SK-N-SH (cell line): ENCODE data around the gene COPS7A. TPM values are rescaled to one million over a fixed set of nuclear protein-coding genes. Genes with fewer than 3 reads are reported as not detected.

Experiments
- CTCF ChIA-PET: fragments of 300-600, 350-600 bp; formaldehyde crosslinking; extraction: SDS; loops from one replicate; lab custom pipeline; 2021; lab: Yijun Ruan, JAX
- POLR2A ChIA-PET: fragments of 350-600 bp; sonication (Branson Sonifier 250); formaldehyde crosslinking; extraction: SDS; loops from one replicate; lab custom pipeline; 2020; ENCODE audit warnings: antibody characterized with exemption, inconsistent platforms; lab: Yijun Ruan, JAX
- DNase-seq: peaks from one replicate; pipeline ENCODE4 v3.0.0; 2012
- H2AFZ ChIP-seq: fragments of 200-600 bp; sonication (generic); 2 replicates; pipeline ENCODE4 v1.8.1; 2016; ENCODE audit warnings: antibody characterized with exemption, mild to moderate bottlenecking, low read depth
- H3F3A ChIP-seq: fragments of 200-600 bp; sonication (generic); replicated peaks from 2 replicates; pipeline ENCODE3; 2016; ENCODE audit warnings: antibody characterized with exemption, mild to moderate bottlenecking; ENCODE audit not compliant: insufficient read depth
- H3K27ac ChIP-seq, 2 experiments: fragments of 200-500 bp in 1 of 2; fragments of 200-600 bp in 1 of 2; sonication (Bioruptor generic) in 1 of 2; sonication (generic), shearing (Covaris generic) in 1 of 2; 2 replicates each; pipeline versions ENCODE4 v1.5.1 to v1.6.1; 2014 to 2016; ENCODE audit warnings: low read depth in 2 of 2, inconsistent platforms in 1 of 2, low read length in 1 of 2, mild to moderate bottlenecking in 1 of 2, mixed read lengths in 1 of 2
- H3K27me3 ChIP-seq: fragments of 200-600 bp; sonication (generic), shearing (Covaris generic); 2 replicates; pipeline ENCODE4 v1.6.1; 2016; ENCODE audit warnings: mixed run types; ENCODE audit not compliant: insufficient read depth
- H3K36me3 ChIP-seq, 2 experiments: fragments of 200-500 bp in 1 of 2; fragments of 200-600 bp in 1 of 2; sonication (Bioruptor generic) in 1 of 2; sonication (generic) in 1 of 2; replicated peaks in 1 of 2; 2 replicates each; pipeline versions ENCODE3 to v1.5.1; 2014 to 2016; ENCODE audit warnings: low read length in 1 of 2, mild to moderate bottlenecking in 1 of 2; ENCODE audit not compliant: insufficient read depth in 2 of 2, control insufficient read depth in 1 of 2
- H3K4me1 ChIP-seq, 2 experiments: fragments of 200-500 bp in 1 of 2; fragments of 200-600 bp in 1 of 2; sonication (Bioruptor generic) in 1 of 2; sonication (generic), shearing (Covaris generic) in 1 of 2; 2 replicates each; pipeline versions ENCODE4 v1.5.1 to v1.6.1; 2014 to 2016; ENCODE audit warnings: low read depth in 1 of 2, low read length in 1 of 2, mixed run types in 1 of 2; ENCODE audit not compliant: insufficient read depth in 2 of 2, control insufficient read depth in 1 of 2
- H3K4me2 ChIP-seq: fragments of 200-600 bp; sonication (generic), shearing (Covaris generic); 2 replicates; pipeline ENCODE4 v1.6.1; 2017; ENCODE audit warnings: mixed run types
- H3K4me3 ChIP-seq, 2 experiments: fragments of 200-500 bp in 1 of 2; fragments of 200-600 bp in 1 of 2; sonication (Bioruptor generic) in 1 of 2; sonication (generic), shearing (Covaris generic) in 1 of 2; 2 replicates each; pipeline versions ENCODE4 v1.5.1 to v1.8.1; 2014 to 2016; ENCODE audit warnings: low read depth in 2 of 2, inconsistent platforms in 1 of 2, low read length in 1 of 2, mild to moderate bottlenecking in 1 of 2, mixed read lengths in 1 of 2, moderate library complexity in 1 of 2
- H3K79me2 ChIP-seq: fragments of 200-600 bp; sonication (generic); 2 replicates; pipeline ENCODE4 v1.8.1; 2017; ENCODE audit warnings: mild to moderate bottlenecking; ENCODE audit not compliant: insufficient read depth
- H3K9ac ChIP-seq: fragments of 200-600 bp; sonication (generic); 2 replicates; pipeline ENCODE4 v1.6.1; 2017; ENCODE audit warnings: mixed run types
- H3K9me2 ChIP-seq: fragments of 200-600 bp; sonication (generic); 2 replicates; pipeline ENCODE4 v1.6.1; 2017; ENCODE audit warnings: mixed run types
- H3K9me3 ChIP-seq: fragments of 200-600 bp; sonication (generic); 2 replicates; pipeline ENCODE4 v1.6.1; 2017; ENCODE audit warnings: mixed run types, mild to moderate bottlenecking, moderate library complexity
- H4K20me1 ChIP-seq: fragments of 200-600 bp; sonication (generic); 2 replicates; pipeline ENCODE4 v1.6.1; 2017; ENCODE audit warnings: mild to moderate bottlenecking, mixed run types; ENCODE audit not compliant: insufficient read depth
- CHD2 ChIP-seq: fragments of 150-350 bp; IDR thresholded peaks from 2 replicates; pipeline ENCODE4 v1.6.1; 2018; ENCODE audit warnings: low read length; ENCODE audit not compliant: partially characterized antibody
- ELF1 ChIP-seq: IDR thresholded peaks from 2 replicates; pipeline ENCODE4 v1.4.0; 2012
- FOXM1 ChIP-seq: IDR thresholded peaks from 2 replicates; pipeline ENCODE4 v1.4.0; 2012; ENCODE audit warnings: low read depth, mild to moderate bottlenecking
- GATA2 ChIP-seq: sonication (generic); formaldehyde crosslinking; IDR thresholded peaks from 2 replicates; pipeline ENCODE4 v1.5.0; 2020; ENCODE audit warnings: mild to moderate bottlenecking, missing genetic modification reagents
- JUND ChIP-seq: IDR thresholded peaks from 2 replicates; pipeline ENCODE4 v1.4.0; 2012
- MXI1 ChIP-seq: IDR thresholded peaks from 2 replicates; pipeline ENCODE4 v1.6.1; 2012; ENCODE audit warnings: mild to moderate bottlenecking, low read depth, low read length, improper control_type of control experiment
- NFIC ChIP-seq: IDR thresholded peaks from 2 replicates; pipeline ENCODE4 v1.4.0; 2012; ENCODE audit warnings: borderline replicate concordance
- NRF1 ChIP-seq: IDR thresholded peaks from 2 replicates; pipeline ENCODE4 v1.6.1; 2012; ENCODE audit warnings: low read depth, mild to moderate bottlenecking, low read length
- RAD21 ChIP-seq: IDR thresholded peaks from 2 replicates; pipeline ENCODE4 v1.6.1; 2012; ENCODE audit warnings: mild to moderate bottlenecking, low read length
- RCOR1 ChIP-seq: fragments of 150-350 bp; IDR thresholded peaks from 2 replicates; pipeline ENCODE4 v1.6.1; 2017; ENCODE audit warnings: antibody characterized with exemption, low read length
- RFX5 ChIP-seq: IDR thresholded peaks from 2 replicates; pipeline ENCODE4 v1.6.1; 2012; ENCODE audit warnings: mild to moderate bottlenecking, improper control_type of control experiment, low read length
- SIN3A ChIP-seq: IDR thresholded peaks from 2 replicates; pipeline ENCODE4 v1.6.1; 2012; ENCODE audit warnings: low read depth, mild to moderate bottlenecking, low read length, moderate library complexity, borderline replicate concordance
- TAF1 ChIP-seq: IDR thresholded peaks from 2 replicates; pipeline ENCODE4 v1.6.1; 2012; ENCODE audit warnings: low read depth, mild to moderate bottlenecking, low read length, moderate library complexity, borderline replicate concordance
- TCF12 ChIP-seq: IDR thresholded peaks from 2 replicates; pipeline ENCODE4 v1.4.0; 2012
- YY1 ChIP-seq: IDR thresholded peaks from 2 replicates; pipeline ENCODE4 v1.4.0; 2012; ENCODE audit warnings: low read depth, mild to moderate bottlenecking
- WGBS: methylation state at CpG from one replicate; pipeline ENCODE4 v1.1.6; 2017; ENCODE audit warnings: low lambda C conversion rate; 5-methylcytosine and 5-hydroxymethylcytosine counted together
- polyA plus RNA-seq, 3 experiments: library from polyadenylated mRNA; depleted of rRNA; stranded (reverse); fragments of >200 nt; gene quantifications; 2 replicates each; pipeline ENCODE4 v1.2.3, GENCODE V29; 2012
- TF ChIP-seq, protein P1 (sequence below): IDR thresholded peaks from 2 replicates; pipeline ENCODE4 v1.6.1; 2012; ENCODE audit warnings: mild to moderate bottlenecking, low read depth, low read length, moderate library complexity
- TF ChIP-seq, protein P2 (sequence below): fragments of 150-350 bp; IDR thresholded peaks from 2 replicates; pipeline ENCODE4 v1.6.1; 2017; ENCODE audit warnings: antibody characterized with exemption, low read length, low read depth, borderline replicate concordance
- TF ChIP-seq, protein P3 (sequence below): IDR thresholded peaks from 2 replicates; pipeline ENCODE4 v1.4.0; 2012; ENCODE audit warnings: low read depth, borderline replicate concordance
- TF ChIP-seq, protein P4 (sequence below): IDR thresholded peaks from 2 replicates; pipeline ENCODE4; 2012
- TF ChIP-seq, protein P5 (sequence below): fragments of 150-350 bp; IDR thresholded peaks from 2 replicates; pipeline ENCODE4 v1.6.1; 2016; ENCODE audit warnings: mild to moderate bottlenecking, low read depth, low read length
- TF ChIP-seq, protein P6 (sequence below): fragments of 200-600 bp; sonication (generic); IDR thresholded peaks from 2 replicates; pipeline ENCODE4 v1.6.1; 2017; ENCODE audit warnings: antibody characterized with exemption, mild to moderate bottlenecking, moderate library complexity

The COPS7A gene
- polyA plus RNA-seq, 1 of the 3 experiments (the other 2 are of a cell fraction), result 191 TPM

DNA sequence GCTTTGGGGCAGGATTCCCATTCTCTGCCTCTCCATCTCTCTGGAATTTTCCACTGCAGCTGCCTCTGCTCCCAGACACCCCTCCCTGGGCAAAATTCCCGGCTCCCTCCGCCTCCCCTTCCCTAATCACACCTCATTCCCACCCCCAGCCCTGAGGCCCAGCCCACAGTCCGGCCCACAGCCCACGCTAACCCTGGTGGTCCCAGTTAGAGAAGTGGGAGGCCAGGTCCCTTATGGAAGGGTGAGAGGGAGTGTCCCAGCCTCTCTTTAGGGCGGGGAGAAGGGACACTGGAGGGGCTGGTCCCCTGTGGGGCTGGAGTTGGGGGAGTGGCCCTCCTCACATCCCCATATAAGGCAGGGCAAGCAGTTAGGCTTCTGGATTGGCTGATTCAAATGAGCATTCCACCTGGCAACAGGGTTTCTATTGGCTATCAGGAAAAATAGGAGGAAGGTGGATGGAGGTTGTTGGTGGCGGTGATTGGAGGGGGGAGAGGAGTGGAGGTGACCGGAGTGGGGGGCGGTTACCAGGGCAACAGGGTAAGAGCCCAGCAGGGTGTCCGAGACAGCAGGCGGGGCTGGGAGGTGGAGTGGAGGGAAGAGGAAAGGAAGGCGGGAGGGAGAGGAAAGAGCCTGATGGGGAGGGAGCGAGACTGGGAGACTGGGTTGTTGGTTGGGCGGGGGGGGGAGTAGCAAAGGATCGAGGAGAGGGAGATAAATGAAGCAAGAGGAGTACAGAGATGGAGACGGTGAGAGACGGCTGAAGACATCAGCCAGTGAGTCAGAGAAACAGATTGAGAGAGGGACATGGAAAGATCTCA, 40.4 kb downstream of the COPS7A start (continued):
- TF ChIP-seq, protein P1, sequence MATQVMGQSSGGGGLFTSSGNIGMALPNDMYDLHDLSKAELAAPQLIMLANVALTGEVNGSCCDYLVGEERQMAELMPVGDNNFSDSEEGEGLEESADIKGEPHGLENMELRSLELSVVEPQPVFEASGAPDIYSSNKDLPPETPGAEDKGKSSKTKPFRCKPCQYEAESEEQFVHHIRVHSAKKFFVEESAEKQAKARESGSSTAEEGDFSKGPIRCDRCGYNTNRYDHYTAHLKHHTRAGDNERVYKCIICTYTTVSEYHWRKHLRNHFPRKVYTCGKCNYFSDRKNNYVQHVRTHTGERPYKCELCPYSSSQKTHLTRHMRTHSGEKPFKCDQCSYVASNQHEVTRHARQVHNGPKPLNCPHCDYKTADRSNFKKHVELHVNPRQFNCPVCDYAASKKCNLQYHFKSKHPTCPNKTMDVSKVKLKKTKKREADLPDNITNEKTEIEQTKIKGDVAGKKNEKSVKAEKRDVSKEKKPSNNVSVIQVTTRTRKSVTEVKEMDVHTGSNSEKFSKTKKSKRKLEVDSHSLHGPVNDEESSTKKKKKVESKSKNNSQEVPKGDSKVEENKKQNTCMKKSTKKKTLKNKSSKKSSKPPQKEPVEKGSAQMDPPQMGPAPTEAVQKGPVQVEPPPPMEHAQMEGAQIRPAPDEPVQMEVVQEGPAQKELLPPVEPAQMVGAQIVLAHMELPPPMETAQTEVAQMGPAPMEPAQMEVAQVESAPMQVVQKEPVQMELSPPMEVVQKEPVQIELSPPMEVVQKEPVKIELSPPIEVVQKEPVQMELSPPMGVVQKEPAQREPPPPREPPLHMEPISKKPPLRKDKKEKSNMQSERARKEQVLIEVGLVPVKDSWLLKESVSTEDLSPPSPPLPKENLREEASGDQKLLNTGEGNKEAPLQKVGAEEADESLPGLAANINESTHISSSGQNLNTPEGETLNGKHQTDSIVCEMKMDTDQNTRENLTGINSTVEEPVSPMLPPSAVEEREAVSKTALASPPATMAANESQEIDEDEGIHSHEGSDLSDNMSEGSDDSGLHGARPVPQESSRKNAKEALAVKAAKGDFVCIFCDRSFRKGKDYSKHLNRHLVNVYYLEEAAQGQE, result peak; percentile 33; the same call in 1 of the 2 replicates
- no peak for TF ChIP-seq GATA2 (CRISPR knock-in tag)
- no peak for TF ChIP-seq NRF1
- no peak for TF ChIP-seq JUND
- TF ChIP-seq FOXM1, result peak; percentile 98
- 0 out of 2 replicates have a peak, but pooled peaks have one; percentile 15 for TF ChIP-seq TAF1
- TF ChIP-seq, protein P2, sequence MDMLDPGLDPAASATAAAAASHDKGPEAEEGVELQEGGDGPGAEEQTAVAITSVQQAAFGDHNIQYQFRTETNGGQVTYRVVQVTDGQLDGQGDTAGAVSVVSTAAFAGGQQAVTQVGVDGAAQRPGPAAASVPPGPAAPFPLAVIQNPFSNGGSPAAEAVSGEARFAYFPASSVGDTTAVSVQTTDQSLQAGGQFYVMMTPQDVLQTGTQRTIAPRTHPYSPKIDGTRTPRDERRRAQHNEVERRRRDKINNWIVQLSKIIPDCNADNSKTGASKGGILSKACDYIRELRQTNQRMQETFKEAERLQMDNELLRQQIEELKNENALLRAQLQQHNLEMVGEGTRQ, result no peak
- no peak for TF ChIP-seq NFIC
- peak; percentile 24; the same call in 1 of the 2 replicates for TF ChIP-seq RCOR1
- TF ChIP-seq SIN3A, result peak; percentile 77; the same call in 1 of the 2 replicates
- TF ChIP-seq MXI1, result 0 out of 2 replicates have a peak, but pooled peaks have one; percentile 55
- TF ChIP-seq, protein P3, sequence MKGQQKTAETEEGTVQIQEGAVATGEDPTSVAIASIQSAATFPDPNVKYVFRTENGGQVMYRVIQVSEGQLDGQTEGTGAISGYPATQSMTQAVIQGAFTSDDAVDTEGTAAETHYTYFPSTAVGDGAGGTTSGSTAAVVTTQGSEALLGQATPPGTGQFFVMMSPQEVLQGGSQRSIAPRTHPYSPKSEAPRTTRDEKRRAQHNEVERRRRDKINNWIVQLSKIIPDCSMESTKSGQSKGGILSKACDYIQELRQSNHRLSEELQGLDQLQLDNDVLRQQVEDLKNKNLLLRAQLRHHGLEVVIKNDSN, result no peak

DNA sequence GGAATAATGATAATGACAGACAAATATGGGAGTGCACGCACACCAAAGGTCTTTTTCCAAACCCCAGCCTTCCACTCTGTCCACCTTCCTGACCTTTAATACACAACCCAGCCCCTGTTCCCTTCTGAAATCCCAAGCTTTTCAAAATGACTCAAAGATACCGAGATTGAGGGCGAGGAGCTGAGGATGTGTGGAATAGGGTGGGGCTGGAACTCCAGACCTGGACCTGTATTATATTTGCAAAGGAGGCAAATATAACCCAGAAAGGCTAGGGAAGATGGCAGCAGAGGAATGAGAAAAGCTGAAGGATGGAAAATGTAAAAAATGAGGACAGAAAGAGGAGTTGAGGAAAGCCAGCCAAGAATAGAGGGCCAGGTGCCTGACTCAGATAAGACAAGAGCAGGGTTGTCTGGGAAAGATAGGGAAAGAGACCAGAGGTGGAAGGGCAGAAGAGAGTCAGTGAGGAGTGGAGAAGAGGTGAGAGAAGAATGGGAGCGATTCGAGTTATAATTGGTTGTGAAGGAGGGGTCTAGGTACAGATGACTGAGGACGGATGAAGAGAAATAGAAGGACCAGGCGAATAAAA, 41.3 kb downstream of the COPS7A start:
- no peak for DNase-seq
- no peaks in the 10 kb centered on the region for H3K27me3 ChIP-seq
- peak overlapping the region; percentile 87 to 95 for H3K27ac ChIP-seq
- ChIA-PET POLR2A (interaction anchor here (1.0 to 4.8 kb wide), 8 partner anchors 12 to 109 kb away, joined by 3 to 89 read pairs (median 10); partner anchors contain the start of genes COPS7A, GPR162, MLF2 and P3H3), CTCF (interaction anchor here (1.3 to 15.2 kb wide), 8 partner anchors 11 to 107 kb away, joined by 3 to 343 read pairs (median 16); partner anchors contain the start of genes GPR162, MLF2 and P3H3)
- H3K9me3 ChIP-seq, result no peaks in the 10 kb centered on the region
- H3K4me3 ChIP-seq, result peak overlapping the region; percentile 82 to 93
- peaks cover 37% of the 10 kb centered on the region for H3K79me2 ChIP-seq
- peaks cover 5 to 6% of the 10 kb centered on the region in 2 experiments for H3K36me3 ChIP-seq
- H3K4me2 ChIP-seq, result peak overlapping the region; percentile 71
- peaks cover 13% of the 10 kb centered on the region for H3F3A ChIP-seq
- H4K20me1 ChIP-seq, result peaks cover 33% of the 10 kb centered on the region
- 55% methylated on average over 7 of the region's 7 CpGs for WGBS
- H3K4me1 ChIP-seq, result peaks cover 22 to 43% of the 10 kb centered on the region in 2 experiments
- peak overlapping the region; percentile 28; the same call in 1 of the 2 replicates for H3K9ac ChIP-seq
- H2AFZ ChIP-seq, result no peak overlapping the region; the same call in 1 of the 2 replicates
- H3K9me2 ChIP-seq, result no peaks in the 10 kb centered on the region
- TF ChIP-seq, protein P4, sequence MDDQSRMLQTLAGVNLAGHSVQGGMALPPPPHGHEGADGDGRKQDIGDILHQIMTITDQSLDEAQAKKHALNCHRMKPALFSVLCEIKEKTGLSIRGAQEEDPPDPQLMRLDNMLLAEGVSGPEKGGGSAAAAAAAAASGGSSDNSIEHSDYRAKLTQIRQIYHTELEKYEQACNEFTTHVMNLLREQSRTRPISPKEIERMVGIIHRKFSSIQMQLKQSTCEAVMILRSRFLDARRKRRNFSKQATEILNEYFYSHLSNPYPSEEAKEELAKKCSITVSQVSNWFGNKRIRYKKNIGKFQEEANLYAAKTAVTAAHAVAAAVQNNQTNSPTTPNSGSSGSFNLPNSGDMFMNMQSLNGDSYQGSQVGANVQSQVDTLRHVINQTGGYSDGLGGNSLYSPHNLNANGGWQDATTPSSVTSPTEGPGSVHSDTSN, result no peak
- TF ChIP-seq YY1, result no peak
- no peak for TF ChIP-seq TCF12
- no peak for TF ChIP-seq JUND
- no peak for TF ChIP-seq CHD2
- TF ChIP-seq RFX5, result no peak
- no peak for TF ChIP-seq ELF1
- no peak for TF ChIP-seq RAD21
- TF ChIP-seq, protein P5, sequence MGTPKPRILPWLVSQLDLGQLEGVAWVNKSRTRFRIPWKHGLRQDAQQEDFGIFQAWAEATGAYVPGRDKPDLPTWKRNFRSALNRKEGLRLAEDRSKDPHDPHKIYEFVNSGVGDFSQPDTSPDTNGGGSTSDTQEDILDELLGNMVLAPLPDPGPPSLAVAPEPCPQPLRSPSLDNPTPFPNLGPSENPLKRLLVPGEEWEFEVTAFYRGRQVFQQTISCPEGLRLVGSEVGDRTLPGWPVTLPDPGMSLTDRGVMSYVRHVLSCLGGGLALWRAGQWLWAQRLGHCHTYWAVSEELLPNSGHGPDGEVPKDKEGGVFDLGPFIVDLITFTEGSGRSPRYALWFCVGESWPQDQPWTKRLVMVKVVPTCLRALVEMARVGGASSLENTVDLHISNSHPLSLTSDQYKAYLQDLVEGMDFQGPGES, result no peak
- TF ChIP-seq, protein P6, sequence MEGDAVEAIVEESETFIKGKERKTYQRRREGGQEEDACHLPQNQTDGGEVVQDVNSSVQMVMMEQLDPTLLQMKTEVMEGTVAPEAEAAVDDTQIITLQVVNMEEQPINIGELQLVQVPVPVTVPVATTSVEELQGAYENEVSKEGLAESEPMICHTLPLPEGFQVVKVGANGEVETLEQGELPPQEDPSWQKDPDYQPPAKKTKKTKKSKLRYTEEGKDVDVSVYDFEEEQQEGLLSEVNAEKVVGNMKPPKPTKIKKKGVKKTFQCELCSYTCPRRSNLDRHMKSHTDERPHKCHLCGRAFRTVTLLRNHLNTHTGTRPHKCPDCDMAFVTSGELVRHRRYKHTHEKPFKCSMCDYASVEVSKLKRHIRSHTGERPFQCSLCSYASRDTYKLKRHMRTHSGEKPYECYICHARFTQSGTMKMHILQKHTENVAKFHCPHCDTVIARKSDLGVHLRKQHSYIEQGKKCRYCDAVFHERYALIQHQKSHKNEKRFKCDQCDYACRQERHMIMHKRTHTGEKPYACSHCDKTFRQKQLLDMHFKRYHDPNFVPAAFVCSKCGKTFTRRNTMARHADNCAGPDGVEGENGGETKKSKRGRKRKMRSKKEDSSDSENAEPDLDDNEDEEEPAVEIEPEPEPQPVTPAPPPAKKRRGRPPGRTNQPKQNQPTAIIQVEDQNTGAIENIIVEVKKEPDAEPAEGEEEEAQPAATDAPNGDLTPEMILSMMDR, result no peak
